Peyer's patch (tissue), 4 donors: ENCODE results near the gene LYST.

Source experiments
- POLR2A ChIP-seq, 2 donors: fragments of 450-650 bp; IDR thresholded peaks; one replicate each; pipeline ENCODE4 v1.5.1; 2017; ENCODE audit warnings: antibody characterized with exemption in 2 of 2, mild to moderate bottlenecking in 2 of 2, moderate library complexity in 2 of 2
- TF ChIP-seq, protein P1 (sequence below), 6 experiments: fragments of 450-650 bp in 4 of 6; fragments of 200-600 bp in 2 of 6; sonication (generic) in 1 of 6; IDR thresholded peaks; one replicate each; pipeline ENCODE4 v1.5.1; 2017 to 2019; ENCODE audit warnings: antibody characterized with exemption in 6 of 6, mild to moderate bottlenecking in 3 of 6, moderate library complexity in 1 of 6

DNA sequence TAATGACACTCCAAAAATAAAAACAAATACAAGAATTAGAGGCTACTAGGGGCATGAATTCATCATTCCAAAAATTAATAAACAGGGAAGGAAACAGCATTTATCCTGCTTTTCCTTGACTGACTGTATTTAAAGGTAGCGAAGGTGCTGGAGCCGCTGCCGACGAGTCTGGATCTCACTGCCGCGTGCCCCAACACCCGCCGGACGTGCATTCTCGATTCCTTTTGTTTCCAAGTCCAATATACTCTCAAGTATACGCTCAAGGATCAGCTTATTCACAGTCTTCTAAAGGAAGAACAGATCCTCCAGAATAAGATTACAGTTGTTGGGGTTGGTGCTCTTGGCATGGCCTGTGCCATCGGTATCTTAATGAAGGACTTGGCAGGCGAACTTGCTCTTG is 129.0 kb downstream of the LYST start:
- TF ChIP-seq, protein P1, sequence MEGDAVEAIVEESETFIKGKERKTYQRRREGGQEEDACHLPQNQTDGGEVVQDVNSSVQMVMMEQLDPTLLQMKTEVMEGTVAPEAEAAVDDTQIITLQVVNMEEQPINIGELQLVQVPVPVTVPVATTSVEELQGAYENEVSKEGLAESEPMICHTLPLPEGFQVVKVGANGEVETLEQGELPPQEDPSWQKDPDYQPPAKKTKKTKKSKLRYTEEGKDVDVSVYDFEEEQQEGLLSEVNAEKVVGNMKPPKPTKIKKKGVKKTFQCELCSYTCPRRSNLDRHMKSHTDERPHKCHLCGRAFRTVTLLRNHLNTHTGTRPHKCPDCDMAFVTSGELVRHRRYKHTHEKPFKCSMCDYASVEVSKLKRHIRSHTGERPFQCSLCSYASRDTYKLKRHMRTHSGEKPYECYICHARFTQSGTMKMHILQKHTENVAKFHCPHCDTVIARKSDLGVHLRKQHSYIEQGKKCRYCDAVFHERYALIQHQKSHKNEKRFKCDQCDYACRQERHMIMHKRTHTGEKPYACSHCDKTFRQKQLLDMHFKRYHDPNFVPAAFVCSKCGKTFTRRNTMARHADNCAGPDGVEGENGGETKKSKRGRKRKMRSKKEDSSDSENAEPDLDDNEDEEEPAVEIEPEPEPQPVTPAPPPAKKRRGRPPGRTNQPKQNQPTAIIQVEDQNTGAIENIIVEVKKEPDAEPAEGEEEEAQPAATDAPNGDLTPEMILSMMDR (IDR thresholded peaks at IDR 0.05), result no peak
- TF ChIP-seq POLR2A (IDR thresholded peaks at IDR 0.05), result no peak
